HCEC 1CT (cell line): ENCODE measurements around the gene TBC1D7.

Experiments
- DNase-seq: peaks from one replicate; pipeline ENCODE4 v3.0.0-alpha.2; 2017

TBC1D7 gene

DNA sequence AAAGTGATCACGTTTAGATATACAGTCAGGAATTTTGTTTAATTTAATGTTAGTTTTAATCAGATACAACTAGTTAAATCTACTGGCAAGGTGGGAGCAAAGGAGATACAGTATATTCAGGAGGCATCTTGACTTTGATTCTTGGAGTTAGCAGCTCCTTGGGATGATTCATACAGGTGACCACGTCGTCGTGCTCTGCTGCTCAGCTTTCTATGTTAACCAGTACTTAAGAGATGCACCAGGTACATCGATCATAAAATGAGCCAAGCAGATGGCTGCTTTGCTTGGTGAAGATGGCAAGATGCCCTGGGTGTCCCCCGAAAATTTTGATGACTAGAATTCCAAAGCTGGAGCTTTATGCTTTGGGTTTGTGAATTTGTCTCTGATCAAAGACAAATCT lies 64.7 kb downstream of the TBC1D7 start:
- no peak for DNase-seq

DNA sequence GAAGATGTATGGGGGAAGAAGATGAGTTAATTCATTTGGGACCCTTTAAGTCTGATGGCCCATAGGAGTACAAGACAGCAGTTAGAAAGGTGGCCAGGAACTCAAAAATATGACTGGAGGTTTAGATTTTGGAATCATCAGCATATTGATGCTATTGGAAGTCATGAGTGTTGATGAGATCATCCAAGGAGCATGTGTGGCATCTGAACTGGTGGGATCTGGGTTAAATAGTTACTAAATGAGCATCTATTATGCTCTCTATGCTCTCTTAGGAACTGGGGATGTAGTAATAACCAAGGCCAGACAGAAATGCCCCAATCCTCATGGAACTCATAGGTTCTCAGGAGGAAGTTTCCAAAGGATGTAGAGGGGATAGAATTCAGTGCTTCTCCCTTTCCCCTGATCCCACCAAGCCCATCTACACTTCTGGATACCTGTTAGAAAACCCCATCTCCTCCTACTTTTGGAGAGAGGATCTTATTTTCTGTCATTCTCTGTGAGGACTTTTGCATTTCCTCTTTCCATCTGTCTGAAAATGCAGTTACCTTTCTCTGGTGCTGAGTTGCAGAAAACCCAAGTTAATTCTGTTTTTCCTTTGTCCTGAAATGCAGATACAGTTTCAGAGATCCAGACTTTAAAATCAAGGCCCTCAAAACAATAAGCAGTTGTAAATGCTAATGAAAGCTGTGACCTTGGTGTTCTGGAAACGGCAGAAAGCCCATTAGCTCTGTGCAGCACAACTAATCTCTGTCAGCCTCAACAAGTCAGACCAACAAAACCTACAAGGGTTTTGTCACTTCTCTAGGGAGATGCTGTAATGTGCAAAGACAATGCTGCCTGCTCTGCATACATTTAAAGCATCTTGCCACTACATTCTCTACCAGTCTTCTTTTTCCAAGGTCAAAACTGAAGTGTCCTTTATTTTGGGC lies 65.8 kb downstream of the TBC1D7 start:
- DNase-seq: peak; percentile 31

DNA sequence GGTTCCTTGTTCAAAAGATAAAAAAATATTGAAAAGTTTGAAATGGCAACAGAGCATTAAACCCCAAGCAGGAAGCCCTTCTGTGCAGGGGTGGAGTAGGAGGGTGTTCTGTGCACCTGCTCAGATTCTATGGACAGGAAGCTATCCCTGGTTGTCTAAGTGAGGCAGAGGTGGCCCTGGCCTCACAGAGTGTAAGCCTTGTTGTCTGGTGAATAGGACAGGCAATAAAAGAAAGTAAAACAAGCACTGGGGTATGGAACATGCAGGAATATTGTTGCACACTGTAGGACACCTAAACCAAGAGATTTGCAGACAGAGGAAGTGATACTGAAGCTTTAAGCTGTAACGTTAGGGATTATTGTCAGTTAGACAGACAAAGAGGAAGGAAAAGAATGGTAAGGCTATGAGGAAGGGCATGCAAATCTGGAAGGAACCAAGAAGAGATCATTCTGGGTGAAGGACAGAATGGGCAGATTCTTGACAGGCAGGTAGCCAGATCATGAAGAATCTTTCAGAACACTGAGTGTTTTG lies 66.8 kb downstream of the TBC1D7 start:
- no peak for DNase-seq

DNA sequence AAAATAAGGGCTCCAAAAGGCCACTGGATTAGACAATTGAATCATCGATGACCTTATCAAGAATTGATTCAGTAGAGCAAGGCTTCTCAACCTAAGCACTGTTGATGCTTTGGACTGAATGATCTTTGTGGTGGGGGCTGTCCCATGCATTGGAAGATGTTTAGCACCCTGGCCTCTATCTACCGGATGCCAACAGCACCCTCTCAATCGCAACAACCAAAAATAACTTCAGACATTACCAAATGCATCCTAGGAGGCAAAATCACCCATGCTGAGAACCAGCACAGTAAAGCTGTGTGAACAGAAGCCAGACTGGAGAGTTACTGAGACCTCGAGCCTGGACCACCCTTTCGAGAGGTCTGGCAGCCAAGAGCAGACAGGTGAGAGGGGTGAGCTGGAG lies 67.5 kb downstream of the TBC1D7 start:
- DNase-seq: no peak

DNA sequence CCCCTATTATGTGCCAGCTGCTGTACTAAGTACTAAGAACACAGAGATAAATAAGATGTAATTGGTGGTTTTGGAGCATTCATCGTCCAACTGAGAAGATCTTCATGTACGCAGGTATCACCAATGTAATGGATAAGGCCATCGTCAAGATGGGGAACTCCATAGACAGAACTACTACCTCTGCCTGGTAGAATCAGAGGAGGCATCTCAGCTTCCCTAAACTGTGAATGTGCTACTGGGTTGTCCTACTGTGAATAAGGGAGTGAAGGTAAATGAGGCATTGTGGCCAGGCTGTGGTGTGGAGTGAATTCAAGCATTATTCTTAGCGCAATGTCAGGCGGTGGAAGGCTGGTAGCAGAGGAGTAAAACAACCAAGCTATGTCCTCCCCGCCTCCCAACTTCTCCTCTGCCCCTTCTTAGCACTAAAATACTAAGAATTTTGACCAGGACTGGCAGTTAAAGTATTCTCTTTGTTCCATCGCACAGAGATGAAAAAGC lies 68.2 kb downstream of the TBC1D7 start:
- DNase-seq: no peak

DNA sequence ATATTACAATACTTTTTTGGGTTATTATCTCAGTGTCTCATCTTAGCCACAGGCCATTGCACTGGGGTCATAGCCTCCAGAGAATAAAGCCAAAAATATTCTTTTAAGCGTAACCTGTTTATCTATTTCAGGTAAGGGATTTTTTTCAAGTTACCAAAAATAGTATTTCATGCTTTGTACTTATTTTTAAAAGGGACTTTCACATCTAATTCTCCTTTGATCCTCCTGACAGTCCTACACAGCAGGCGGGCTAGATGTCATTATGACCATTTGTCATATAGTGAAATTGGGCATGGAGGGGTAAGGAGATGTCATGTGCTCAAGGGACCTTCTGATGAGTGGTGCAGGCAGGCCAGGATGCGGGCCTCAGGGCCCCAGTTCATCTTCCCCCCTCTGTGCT lies 68.9 kb downstream of the TBC1D7 start:
- DNase-seq: no peak

DNA sequence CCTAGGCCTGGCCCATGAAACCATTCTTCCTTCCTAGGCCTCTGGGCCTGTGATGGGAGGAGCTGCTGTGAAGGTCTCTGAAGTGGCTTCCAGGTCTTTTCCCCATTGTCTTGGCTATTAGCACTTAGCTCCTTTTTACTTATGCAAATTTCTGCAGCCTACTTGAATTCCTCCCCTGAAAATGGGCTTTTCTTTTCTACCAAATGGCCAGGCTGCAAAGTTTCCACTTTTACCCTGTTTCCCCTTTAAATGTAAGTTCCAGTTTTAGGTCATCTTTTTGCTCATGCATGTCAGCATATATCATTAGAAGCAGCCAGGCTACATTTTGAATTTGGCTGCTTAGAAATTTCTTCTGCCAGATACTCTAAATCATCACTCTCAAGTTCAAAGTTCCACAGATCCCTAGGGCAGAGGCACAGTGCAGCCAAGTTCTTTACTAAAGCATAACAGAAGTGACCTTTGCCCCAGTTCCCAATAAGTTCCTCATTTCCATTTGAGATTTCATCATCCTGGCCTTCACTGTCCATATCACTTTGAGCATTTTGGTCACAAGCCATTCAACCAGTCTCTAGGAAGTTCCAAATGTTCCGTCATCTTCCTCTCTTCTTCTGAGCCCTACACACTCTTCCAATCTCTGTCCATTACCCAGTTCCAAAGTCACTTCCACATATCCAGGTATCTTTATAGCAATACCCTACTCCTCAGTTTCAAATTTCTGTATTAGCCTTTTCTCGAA lies 71.9 kb downstream of the TBC1D7 start:
- no peak for DNase-seq
